HG02678 (cell line): ENCODE results near the gene SLC5A10.

Source experiments
- ATAC-seq: cut with Tn5 transposase; IDR thresholded peaks from one replicate; pipeline ENCODE4 v1.9.1; 2021; ENCODE audit warnings: mild to moderate bottlenecking, moderate library complexity; ENCODE audit not compliant: unreplicated experiment

Gene SLC5A10

DNA sequence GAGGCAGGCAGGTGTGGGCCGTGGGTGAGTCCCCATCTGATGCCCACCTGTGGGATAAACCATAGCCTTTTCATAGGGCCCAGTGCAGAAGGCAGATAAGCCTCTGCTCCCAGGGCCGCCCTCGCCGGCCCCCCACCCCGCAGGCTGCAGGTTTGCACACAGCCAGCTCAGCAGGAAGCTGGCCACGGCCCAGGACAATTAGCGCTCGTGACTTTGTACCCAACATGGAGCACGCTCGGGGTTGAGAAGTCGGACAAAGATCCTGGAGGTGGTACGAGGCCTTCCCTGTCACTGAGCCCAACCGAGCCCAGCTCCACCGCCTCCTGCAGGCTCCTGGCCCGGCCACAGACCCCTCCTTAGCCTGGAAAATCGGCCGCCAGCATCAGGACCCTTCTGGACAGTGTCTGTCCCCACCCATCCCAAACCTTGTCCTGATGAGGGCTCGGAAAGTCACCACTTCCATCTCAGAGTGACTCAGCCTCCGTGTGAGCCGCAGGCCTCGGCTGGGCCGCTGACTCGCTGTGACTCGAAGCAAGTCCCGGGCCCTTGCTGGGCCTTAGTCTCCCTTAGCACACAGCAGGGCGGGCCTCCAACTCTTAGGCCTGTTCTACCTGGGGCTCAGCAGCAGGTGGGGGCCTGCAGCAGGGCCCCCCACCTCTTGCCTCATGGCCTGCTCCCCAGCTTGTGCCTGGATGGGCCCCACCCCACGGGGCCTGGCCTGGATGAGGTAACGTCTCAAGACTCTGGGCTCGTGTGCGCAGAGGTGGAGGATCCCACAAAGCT is 29.9 kb downstream of the SLC5A10 start:
- no peak for ATAC-seq

DNA sequence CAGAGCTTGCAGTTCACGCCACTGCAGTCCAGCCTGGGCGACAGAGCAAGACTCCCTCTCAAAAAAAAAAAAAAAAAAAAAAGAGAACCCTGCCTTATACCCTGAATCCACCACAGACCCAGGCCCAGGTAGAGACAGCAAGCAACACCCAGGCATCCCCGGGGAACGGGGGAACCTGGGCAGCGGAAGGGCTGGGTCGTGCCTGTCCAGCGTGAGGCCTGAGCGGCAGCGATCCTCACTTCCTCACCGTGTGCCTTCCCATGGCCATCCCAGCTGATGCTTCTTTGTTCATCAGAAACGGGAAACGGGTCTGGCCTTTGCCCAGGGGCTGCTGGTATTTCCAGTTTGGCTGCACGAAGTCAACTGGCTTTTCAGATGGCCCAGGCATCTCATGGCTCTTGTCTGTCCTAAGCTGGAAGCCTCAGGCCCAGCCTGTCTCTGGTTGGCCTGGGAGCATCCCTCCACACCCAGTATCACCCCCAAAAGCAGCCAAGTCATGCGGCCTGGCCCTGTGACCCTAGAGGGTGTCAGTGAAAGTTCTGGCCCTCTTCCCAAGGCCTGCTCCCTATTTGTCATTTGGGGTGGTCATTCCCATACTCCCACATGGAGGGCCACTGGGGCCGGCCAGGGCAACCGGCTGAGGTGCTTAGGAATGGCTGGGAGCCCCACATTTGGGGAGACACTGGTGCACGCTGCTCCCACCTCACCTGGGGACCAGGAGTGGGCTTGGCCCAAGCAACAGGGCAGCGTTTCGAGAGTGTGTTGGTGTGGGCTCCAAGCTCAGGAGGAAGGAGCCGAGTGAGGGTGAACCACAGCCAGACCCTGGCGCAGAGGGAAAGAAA is 32.5 kb downstream of the SLC5A10 start:
- ATAC-seq = no peak

- ATAC-seq = no peak
These were observed 33.5 kb downstream of the SLC5A10 start for GRCh38 chr17:18985475-18985874.

DNA sequence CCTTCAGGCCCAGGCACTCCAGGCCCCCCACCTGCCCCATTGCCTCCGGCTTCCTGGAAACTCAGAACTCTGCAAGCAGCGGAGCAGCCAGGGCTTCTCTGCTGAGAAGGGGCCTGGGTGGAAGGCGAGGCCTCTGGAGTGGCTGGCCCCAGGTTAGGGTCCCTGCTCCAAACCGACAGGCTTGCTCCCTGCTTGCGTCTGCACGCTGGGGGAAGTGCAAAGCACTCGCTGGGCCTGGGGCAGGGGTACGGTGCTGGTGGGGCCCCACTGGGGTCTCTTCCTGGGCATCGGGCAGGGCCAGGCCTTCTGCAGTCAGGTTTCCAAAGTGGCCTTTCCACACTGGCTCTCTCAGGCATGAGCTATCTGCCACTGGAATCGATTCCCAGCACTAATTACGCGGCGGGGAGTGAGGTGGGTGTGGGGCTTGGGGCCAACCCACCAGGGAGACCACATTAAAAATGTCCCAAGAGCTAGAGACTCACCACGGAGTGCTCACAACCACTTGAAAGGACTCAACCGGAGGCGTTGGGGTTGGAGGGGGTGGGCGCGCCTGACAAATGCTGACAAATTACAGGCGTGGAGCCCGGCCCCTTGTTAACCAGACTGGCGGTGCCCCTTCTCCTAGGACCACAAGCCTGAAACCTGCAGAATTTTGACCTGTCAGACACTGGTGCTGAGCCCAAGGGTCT is 34.7 kb downstream of the SLC5A10 start:
- ATAC-seq = no peak

- ATAC-seq = no peak
These were observed 35.3 kb downstream of the SLC5A10 start for GRCh38 chr17:18987230-18987610.

GRCh38 chr17:18987862-18988545 is 36.0 kb downstream of the SLC5A10 start:
- no peak for ATAC-seq

- ATAC-seq = no peak
These were observed 36.7 kb downstream of the SLC5A10 start for GRCh38 chr17:18988546-18989173.

GRCh38 chr17:18990331-18990730 is 38.4 kb downstream of the SLC5A10 start:
- ATAC-seq = no peak

- no peak for ATAC-seq
These were observed 39.8 kb downstream of the SLC5A10 start for GRCh38 chr17:18991531-18992315.

DNA sequence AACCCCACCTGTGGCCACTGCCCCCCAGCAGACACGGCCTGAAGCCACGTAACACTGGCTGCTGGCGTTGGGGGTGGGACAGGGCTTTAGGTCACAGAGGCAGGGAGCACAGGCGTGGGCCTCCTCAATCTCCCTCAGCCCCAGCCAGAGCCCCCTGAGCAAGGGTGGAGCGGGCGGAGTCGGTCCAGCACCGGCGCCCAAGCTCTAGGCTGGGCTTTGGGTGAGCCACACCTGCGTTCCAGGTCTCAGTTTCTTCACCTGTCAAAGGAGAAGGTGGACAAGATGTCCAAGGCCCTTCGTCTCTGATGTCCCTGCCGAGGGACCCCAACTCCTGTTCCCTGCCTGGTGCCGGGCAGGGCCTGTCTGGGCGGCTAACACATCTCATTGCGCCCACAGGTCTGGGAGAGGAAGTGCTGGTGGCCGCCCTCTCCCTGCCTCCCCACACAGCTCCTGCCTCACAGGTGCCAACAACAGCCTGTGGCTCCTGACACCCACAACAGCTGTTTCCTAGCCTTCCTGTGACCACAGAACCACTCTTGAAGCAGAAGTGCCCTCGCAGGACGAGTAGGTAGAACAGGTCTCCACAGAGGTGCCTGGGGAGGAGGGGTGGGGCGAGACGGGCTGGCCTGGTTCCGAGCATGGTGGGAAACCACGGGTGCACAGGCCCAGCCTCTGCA is 40.6 kb downstream of the SLC5A10 start:
- peak; percentile 80 for ATAC-seq

DNA sequence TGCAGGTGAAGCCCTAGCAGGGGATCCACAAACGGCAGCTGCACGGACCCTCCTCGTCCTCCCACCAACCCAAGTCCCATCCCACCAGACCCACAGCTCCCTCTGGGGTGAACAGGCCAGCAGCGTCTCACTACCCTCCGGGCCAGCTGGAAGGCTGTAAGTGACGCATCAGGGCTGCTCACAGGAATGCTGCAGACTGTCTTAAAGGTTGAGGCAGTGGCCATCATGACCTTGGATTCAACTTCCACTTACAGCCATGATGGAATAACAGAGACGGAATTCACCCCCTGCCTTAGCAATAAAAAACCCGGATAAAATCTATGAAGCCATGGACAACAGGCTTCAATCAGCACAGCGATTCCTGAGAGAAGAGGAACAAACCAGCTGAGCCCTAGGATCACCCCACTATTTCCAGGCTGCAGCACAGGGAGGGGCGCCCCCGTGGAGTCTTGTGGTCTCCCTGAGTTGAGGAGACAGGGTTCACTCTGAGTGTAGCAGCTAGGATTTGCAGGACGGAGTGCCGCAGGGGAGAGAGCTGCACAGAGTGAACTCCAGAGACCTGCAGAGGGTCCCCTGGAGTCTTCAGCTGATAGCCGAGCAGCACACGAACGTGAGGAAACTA is 42.1 kb downstream of the SLC5A10 start:
- no peak for ATAC-seq

DNA sequence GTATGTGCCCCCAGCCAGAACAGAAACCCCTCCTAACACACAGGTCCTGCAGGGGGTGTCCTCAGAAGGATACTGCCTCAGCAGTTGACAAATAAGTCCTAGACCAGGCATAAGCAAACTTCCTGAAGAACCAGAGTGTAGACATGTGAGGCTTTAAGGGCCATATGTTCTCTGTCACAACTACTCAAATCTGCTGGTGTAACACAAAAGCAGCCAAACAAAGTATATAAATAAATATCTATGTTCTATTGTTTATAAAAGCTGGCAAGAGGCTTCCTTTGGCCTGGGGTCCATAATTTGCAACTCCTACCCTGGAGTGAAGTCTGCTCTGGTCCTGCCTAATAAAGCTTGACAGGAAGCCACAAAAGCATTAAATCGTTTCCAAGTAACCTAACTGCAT is 42.7 kb downstream of the SLC5A10 start:
- ATAC-seq = no peak

DNA sequence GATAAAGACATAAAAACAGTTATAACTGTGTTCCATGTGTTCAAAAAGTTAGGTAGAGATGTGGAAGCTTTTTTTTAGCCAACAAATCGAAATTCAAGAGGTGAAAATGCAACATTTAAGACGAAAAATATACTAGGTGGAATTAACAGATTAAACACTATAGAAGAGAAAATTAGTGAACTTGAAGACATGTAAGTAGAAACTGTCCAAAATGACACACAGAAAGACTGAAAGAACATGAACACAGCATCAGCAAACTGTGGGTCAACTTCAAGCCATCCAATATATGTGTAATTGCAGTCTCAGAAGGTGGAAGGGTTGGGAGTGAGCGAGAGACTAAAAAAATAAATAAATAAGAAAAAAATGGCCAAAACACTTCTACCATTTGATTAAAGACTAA is 43.3 kb downstream of the SLC5A10 start:
- no peak for ATAC-seq

- ATAC-seq = no peak
These were observed 44.5 kb downstream of the SLC5A10 start for GRCh38 chr17:18996458-18996857.

GRCh38 chr17:18997650-18998196 is 45.8 kb downstream of the SLC5A10 start:
- no peak for ATAC-seq

DNA sequence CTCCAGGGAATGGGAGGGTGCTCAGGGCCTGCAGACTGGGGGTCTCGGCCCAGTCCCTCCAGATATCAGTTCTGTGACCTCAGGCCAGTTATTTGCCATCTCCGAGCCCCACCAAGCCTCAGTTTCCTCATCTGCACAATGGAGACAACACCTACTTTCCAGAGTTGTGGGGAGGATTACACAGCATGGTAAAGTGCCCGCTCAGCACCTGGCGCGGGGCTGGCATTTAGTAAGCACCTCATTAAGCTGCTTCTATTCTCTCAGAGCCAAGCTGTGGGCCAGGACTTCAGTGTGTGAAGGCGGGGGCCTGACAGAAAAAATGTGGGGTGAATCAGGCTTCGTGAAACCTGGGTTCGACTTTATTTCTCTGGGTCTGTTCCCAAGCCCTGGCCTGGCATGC is 47.4 kb downstream of the SLC5A10 start:
- no peak for ATAC-seq

GRCh38 chr17:18999911-19000310 is 47.9 kb downstream of the SLC5A10 start:
- no peak for ATAC-seq

GRCh38 chr17:19000531-19001325 is 48.8 kb downstream of the SLC5A10 start:
- no peak for ATAC-seq
